Stimulated activated CD4-positive, alpha-beta T cell treated with anti-CD3 and anti-CD28 coated beads, Interleukin-2, amount 100 ng/mL, for 4 hours (primary cell): ENCODE results near the gene RGS19.
A peak's percentile ranks its signal among the peaks of the same experiment; 100 is the strongest.
"Not testable (repeated sequence)": the region's sequence is repeated elsewhere in the genome, so short reads cannot be mapped to it uniquely, and the experiment has no call there.

ENCODE experiments used
- DNase-seq: peaks from one replicate; pipeline ENCODE4 v3.0.0-alpha.2; 2020; ENCODE audit warnings: low read depth

Gene RGS19

GRCh38 chr20:64079273-64080012, at the start of gene RGS19:
TSS of gene RGS19 (minus strand) at chr20:64079518. CDS start at chr20:64076886, 2,632 bp downstream.
- DNase-seq, result peak; percentile 56

- DNase-seq, result not testable (repeated sequence)
Observed at GRCh38 chr20:64123517-64123916, 44.2 kb upstream of the RGS19 start.

- not testable (repeated sequence) for DNase-seq
Observed at GRCh38 chr20:64122927-64123326, 43.6 kb upstream of the RGS19 start.

- DNase-seq, result no peak
Observed at GRCh38 chr20:64121586-64121985, 42.3 kb upstream of the RGS19 start.

- no peak for DNase-seq
Observed at GRCh38 chr20:64119681-64120341, 40.5 kb upstream of the RGS19 start.

GRCh38 chr20:64119301-64119680, 40.0 kb upstream of the RGS19 start:
- DNase-seq, result no peak

GRCh38 chr20:64117432-64117777, 38.1 kb upstream of the RGS19 start:
- not testable (repeated sequence) for DNase-seq

- DNase-seq, result no peak
Observed at GRCh38 chr20:64116541-64117431, 37.5 kb upstream of the RGS19 start.

- DNase-seq, result no peak
Observed at GRCh38 chr20:64116016-64116415, 36.7 kb upstream of the RGS19 start.

GRCh38 chr20:64115171-64115911, 36.0 kb upstream of the RGS19 start:
- no peak for DNase-seq

- DNase-seq, result no peak
Observed at GRCh38 chr20:64114356-64114971, 35.1 kb upstream of the RGS19 start.

GRCh38 chr20:64113796-64114355, 34.6 kb upstream of the RGS19 start:
- no peak for DNase-seq

GRCh38 chr20:64113444-64113775, 34.1 kb upstream of the RGS19 start:
- DNase-seq, result no peak

GRCh38 chr20:64112691-64113443, 33.5 kb upstream of the RGS19 start:
- DNase-seq, result no peak

- no peak for DNase-seq
Observed at GRCh38 chr20:64111841-64112641, 32.7 kb upstream of the RGS19 start.

- DNase-seq, result no peak
Observed at GRCh38 chr20:64110411-64111068, 31.2 kb upstream of the RGS19 start.

- DNase-seq, result no peak
Observed at GRCh38 chr20:64109831-64110391, 30.6 kb upstream of the RGS19 start.

- no peak for DNase-seq
Observed at GRCh38 chr20:64108731-64109681, 29.7 kb upstream of the RGS19 start.
